Colonic mucosa (tissue), 4 donors: ENCODE results near the gene SCFD2. TPM values are rescaled to one million over a fixed set of nuclear protein-coding genes. Genes with fewer than 3 reads are reported as not detected.

Source experiments
- DNase-seq: peaks from one replicate; pipeline ENCODE4 v3.0.0-alpha.2; 2020
- H3K27ac ChIP-seq: fragments of 200-600 bp; one replicate; pipeline ENCODE4 v1.8.0; 2021
- H3K27me3 ChIP-seq: fragments of 200-600 bp; one replicate; pipeline ENCODE4 v1.8.0; 2021
- H3K36me3 ChIP-seq: fragments of 200-600 bp; one replicate; pipeline ENCODE4 v1.8.0; 2021
- H3K4me1 ChIP-seq: fragments of 200-600 bp; one replicate; pipeline ENCODE4 v1.8.0; 2021; ENCODE audit warnings: mild to moderate bottlenecking
- H3K4me3 ChIP-seq: fragments of 200-600 bp; one replicate; pipeline ENCODE4 v1.8.0; 2021
- H3K9ac ChIP-seq, 2 donors: one replicate each; pipeline ENCODE4 v1.7.0; 2013; ENCODE audit warnings: control low read depth in 2 of 2, low read depth in 2 of 2, low read length in 2 of 2
- H3K9me3 ChIP-seq: fragments of 200-600 bp; one replicate; pipeline ENCODE4 v1.8.0; 2021
- CTCF ChIP-seq: fragments of 200-600 bp; IDR thresholded peaks from one replicate; pipeline ENCODE4 v1.8.0; 2022; ENCODE audit warnings: antibody characterized with exemption, mild to moderate bottlenecking
- intact Hi-C: fragments of 100-400 bp; cut with DNase I; formaldehyde crosslinking; loops from one replicate; pipeline ENCODE4 v1.14.1; 2022
- total RNA-seq, 2 donors: library from RNA; stranded (reverse); fragmentation: NEBNext Ultra II Directional in 1 of 2; extraction: Animal tissue kit (Norgen Biotek cat#: 25700) in 1 of 2; gene quantifications; one replicate each; pipeline ENCODE4 v1.2.1, GENCODE V29; 2021
- donor health status: healthy.
- donor health status: DM: no; HTN: no; CAD: no.
- donor health status: DM: no; HTN: no; CAD: no.

SCFD2 gene
- total RNA-seq, 2 donors from 2014 or later, result 11.5 to 29.4 TPM

GRCh38 chr4:53326535-53326934 is 39.3 kb downstream of the SCFD2 start:
- Histone ChIP-seq H3K27me3 (no peaks in the 10 kb centered on the region), H3K4me3 (no peak overlapping the region), H3K9ac (no peak overlapping the region), H3K9me3 (no peaks in the 10 kb centered on the region), H3K27ac (no peak overlapping the region), H3K4me1 (no peaks in the 10 kb centered on the region), H3K36me3 (no peaks in the 10 kb centered on the region)
- TF ChIP-seq CTCF, result no peak
- no peak for DNase-seq
- intact Hi-C loops, result no loop called here

GRCh38 chr4:53322696-53323095 is 43.2 kb downstream of the SCFD2 start:
- H3K27ac ChIP-seq, result no peak overlapping the region
- no peak overlapping the region for H3K4me3 ChIP-seq
- no peaks in the 10 kb centered on the region for H3K27me3 ChIP-seq
- intact Hi-C loops, result no loop called here
- no peak for DNase-seq
- no peaks in the 10 kb centered on the region for H3K4me1 ChIP-seq
- H3K9ac ChIP-seq, result no peak overlapping the region
- no peaks in the 10 kb centered on the region for H3K9me3 ChIP-seq
- H3K36me3 ChIP-seq, result no peaks in the 10 kb centered on the region
- TF ChIP-seq CTCF, result no peak

DNA sequence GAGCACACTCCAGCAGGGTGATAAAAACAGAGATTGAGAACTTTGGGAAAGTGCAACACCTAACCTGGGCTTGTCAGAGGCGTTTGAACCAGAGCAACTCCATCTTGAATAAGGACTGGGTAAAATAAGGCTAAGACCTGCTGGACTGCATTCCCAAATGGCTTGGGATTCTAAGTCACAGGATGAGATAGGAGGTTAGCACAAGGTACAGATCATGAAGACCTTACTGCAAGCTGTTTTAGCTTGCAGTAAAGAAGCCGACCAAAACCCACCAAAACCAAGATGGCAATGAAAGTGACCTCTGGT is 43.9 kb downstream of the SCFD2 start:
- TF ChIP-seq CTCF, result no peak
- Histone ChIP-seq H3K36me3 (no peaks in the 10 kb centered on the region), H3K4me1 (no peaks in the 10 kb centered on the region), H3K27ac (no peak overlapping the region), H3K27me3 (no peaks in the 10 kb centered on the region), H3K9ac (no peak overlapping the region), H3K4me3 (no peak overlapping the region), H3K9me3 (no peaks in the 10 kb centered on the region)
- intact Hi-C loops, result no loop called here
- DNase-seq, result no peak

DNA sequence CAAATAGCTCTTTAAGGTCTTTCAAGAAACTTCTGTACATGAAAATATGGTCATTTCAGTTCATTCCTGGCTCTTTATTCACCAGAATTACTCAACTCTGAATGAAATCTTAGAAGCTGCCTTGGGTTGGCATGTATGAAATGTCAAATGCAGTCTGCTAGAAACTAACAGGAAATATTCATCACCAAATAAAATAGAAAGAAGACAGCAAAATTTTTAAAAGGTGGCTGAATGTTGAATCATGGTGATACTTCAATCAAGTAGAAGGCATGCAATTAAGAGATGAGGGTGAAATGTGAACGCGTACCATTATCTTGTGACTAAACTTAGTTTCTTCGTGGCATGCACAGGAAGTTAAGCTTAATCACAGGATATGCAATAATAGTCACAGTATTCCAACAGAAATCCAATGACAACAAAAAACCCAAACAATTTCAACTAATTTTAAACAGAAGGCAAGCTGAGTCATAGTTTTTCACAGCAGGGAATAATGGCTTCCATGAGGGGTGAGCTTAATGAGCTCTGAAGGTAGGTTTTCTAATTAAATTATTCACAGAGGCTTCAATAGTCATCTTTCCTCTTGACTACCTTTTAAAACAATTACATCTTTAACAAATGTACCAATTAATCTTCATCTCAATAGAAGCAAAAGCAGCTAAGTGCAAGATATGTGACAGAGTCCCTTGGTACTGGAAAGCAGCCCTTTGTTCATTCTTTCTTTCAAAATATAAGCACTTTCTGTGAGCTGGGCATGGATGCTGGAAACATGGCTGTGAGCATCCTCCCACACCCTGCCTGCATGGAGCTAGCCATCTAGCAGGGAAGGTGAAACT is 44.5 kb downstream of the SCFD2 start:
- no peak overlapping the region for H3K4me3 ChIP-seq
- no peaks in the 10 kb centered on the region for H3K4me1 ChIP-seq
- no peaks in the 10 kb centered on the region for H3K27me3 ChIP-seq
- no peak overlapping the region for H3K9ac ChIP-seq
- no peak for TF ChIP-seq CTCF
- no peaks in the 10 kb centered on the region for H3K36me3 ChIP-seq
- H3K27ac ChIP-seq, result no peak overlapping the region
- H3K9me3 ChIP-seq, result no peaks in the 10 kb centered on the region
- intact Hi-C loops, result no loop called here
- no peak for DNase-seq

- H3K27ac ChIP-seq, result no peak overlapping the region
- H3K4me3 ChIP-seq, result no peak overlapping the region
- H3K9me3 ChIP-seq, result no peaks in the 10 kb centered on the region
- intact Hi-C loops, result no loop called here
- H3K27me3 ChIP-seq, result no peaks in the 10 kb centered on the region
- no peaks in the 10 kb centered on the region for H3K4me1 ChIP-seq
- DNase-seq, result no peak
- no peaks in the 10 kb centered on the region for H3K36me3 ChIP-seq
- no peak for TF ChIP-seq CTCF
- no peak overlapping the region for H3K9ac ChIP-seq
Observed at GRCh38 chr4:53315300-53315699, 50.6 kb downstream of the SCFD2 start.
